HepG2 (cell line): ENCODE results near the gene ORC1. TPM values are rescaled to one million over a fixed set of nuclear protein-coding genes. Genes with fewer than 3 reads are reported as not detected.

Source experiments
- CHD4 ChIP-seq: fragments of 200-600 bp; sonication (generic); IDR thresholded peaks from 2 replicates; pipeline ENCODE4 v1.7.0; 2017; ENCODE audit warnings: mild to moderate bottlenecking, low read length, borderline replicate concordance
- EHMT2 ChIP-seq: fragments of 200-600 bp; sonication (generic); IDR thresholded peaks from 2 replicates; pipeline ENCODE4 v1.7.0; 2017; ENCODE audit warnings: antibody characterized with exemption, low read depth, low read length, borderline replicate concordance
- FOXJ3 ChIP-seq: sonication (generic); formaldehyde crosslinking; IDR thresholded peaks from 2 replicates; pipeline ENCODE4 v1.4.0; 2020; ENCODE audit warnings: missing genetic modification reagents, mild to moderate bottlenecking, borderline replicate concordance
- HNF4G ChIP-seq, 2 experiments: sonication (generic) in 1 of 2; formaldehyde crosslinking in 1 of 2; IDR thresholded peaks; 2 replicates each; pipeline versions ENCODE4 v1.4.0 to v1.6.1; 2011 to 2020; ENCODE audit warnings: borderline replicate concordance in 2 of 2, low read depth in 2 of 2, mild to moderate bottlenecking in 2 of 2, low read length in 1 of 2, missing genetic modification reagents in 1 of 2, moderate library complexity in 1 of 2
- JUNB ChIP-seq: sonication (generic); formaldehyde crosslinking; IDR thresholded peaks from 2 replicates; pipeline ENCODE4 v1.8.0; 2022; ENCODE audit warnings: missing genetic modification reagents, mild to moderate bottlenecking, borderline replicate concordance
- NFIB ChIP-seq: sonication (generic); formaldehyde crosslinking; IDR thresholded peaks from 2 replicates; pipeline ENCODE4 v1.9.0; 2021; ENCODE audit warnings: missing genetic modification reagents, mild to moderate bottlenecking, borderline replicate concordance
- NR2F1 ChIP-seq, 2 experiments: fragments of 450-650 bp in 1 of 2; formaldehyde crosslinking in 1 of 2; IDR thresholded peaks; 2 replicates each; pipeline versions ENCODE4 v1.5.0 to v1.6.1; 2016 to 2020; ENCODE audit warnings: mild to moderate bottlenecking in 1 of 2, missing compliant biosample characterization in 1 of 2, missing genetic modification reagents in 1 of 2, moderate library complexity in 1 of 2
- PHF5A ChIP-seq: IDR thresholded peaks from one replicate; pipeline ENCODE4 v1.6.1; 2018; ENCODE audit warnings: low read depth, missing genetic modification reagents; ENCODE audit not compliant: unreplicated experiment
- PPARG ChIP-seq: conservative IDR thresholded peaks from 2 replicates; pipeline ENCODE4 v1.6.1; 2016; ENCODE audit warnings: missing biosample characterization, missing genetic modification reagents
- RBM22 ChIP-seq: fragments of 200-400 bp; formaldehyde crosslinking; optimal IDR thresholded peaks from 2 replicates; pipeline ENCODE3; 2017; ENCODE audit warnings: mild to moderate bottlenecking, low read length, moderate library complexity
- RFXANK ChIP-seq: IDR thresholded peaks from 2 replicates; pipeline ENCODE4 v1.6.1; 2016
- SNRNP70 ChIP-seq: fragments of 200-400 bp; formaldehyde crosslinking; IDR thresholded peaks from 2 replicates; pipeline ENCODE4 v1.6.1; 2017; ENCODE audit warnings: mild to moderate bottlenecking, low read depth, low read length, moderate library complexity
- SP2 ChIP-seq: sonication (generic); formaldehyde crosslinking; IDR thresholded peaks from 2 replicates; pipeline ENCODE4 v1.5.1; 2020; ENCODE audit warnings: mild to moderate bottlenecking, missing genetic modification reagents
- ZKSCAN5 ChIP-seq: sonication (generic); formaldehyde crosslinking; IDR thresholded peaks from 2 replicates; pipeline ENCODE4 v1.5.1; 2020; ENCODE audit warnings: mild to moderate bottlenecking, missing genetic modification reagents
- ZKSCAN8 ChIP-seq: IDR thresholded peaks from 2 replicates; pipeline ENCODE4 v1.6.1; 2016; ENCODE audit warnings: borderline replicate concordance, missing genetic modification reagents, missing compliant biosample characterization
- ZNF160 ChIP-seq: sonication (generic); formaldehyde crosslinking; IDR thresholded peaks from 2 replicates; pipeline ENCODE4 v1.8.0; 2022; ENCODE audit warnings: mild to moderate bottlenecking, inconsistent platforms, missing genetic modification reagents
- ZNF232 ChIP-seq: sonication (generic); formaldehyde crosslinking; IDR thresholded peaks from 2 replicates; pipeline ENCODE4 v1.4.0; 2020; ENCODE audit warnings: missing genetic modification reagents, borderline replicate concordance
- ZNF331 ChIP-seq: sonication (generic); formaldehyde crosslinking; IDR thresholded peaks from 2 replicates; pipeline ENCODE4 v1.4.0; 2020; ENCODE audit warnings: missing genetic modification reagents
- ZNF34 ChIP-seq: sonication (generic); formaldehyde crosslinking; IDR thresholded peaks from 2 replicates; pipeline ENCODE4 v1.4.0; 2020; ENCODE audit warnings: mild to moderate bottlenecking, missing genetic modification reagents, borderline replicate concordance
- ZNF577 ChIP-seq: sonication (generic); formaldehyde crosslinking; IDR thresholded peaks from 2 replicates; pipeline ENCODE4 v1.4.0; 2020; ENCODE audit warnings: mild to moderate bottlenecking, low read depth, missing genetic modification reagents, borderline replicate concordance
- ZNF598 ChIP-seq: sonication (generic); formaldehyde crosslinking; IDR thresholded peaks from 2 replicates; pipeline ENCODE4 v1.5.1; 2020; ENCODE audit warnings: mild to moderate bottlenecking, missing genetic modification reagents, borderline replicate concordance
- ZNF629 ChIP-seq: sonication (generic); formaldehyde crosslinking; conservative IDR thresholded peaks from 2 replicates; pipeline ENCODE4 v1.5.0; 2020; ENCODE audit warnings: missing genetic modification reagents
- ZNF672 ChIP-seq: sonication (generic); formaldehyde crosslinking; IDR thresholded peaks from 2 replicates; pipeline ENCODE4 v1.8.1; 2022; ENCODE audit warnings: missing genetic modification reagents
- polyA plus RNA-seq, 8 experiments: library from polyadenylated mRNA; depleted of rRNA in 3 of 8; stranded (reverse) in 7 of 8; unstranded in 1 of 8; fragments of >200 nt; fragmentation: Illumina TruSeq in 4 of 8; extraction: Trizol in 4 of 8; gene quantifications; 2 replicates each; pipeline versions ENCODE4 v1.2.1 to v1.2.3, GENCODE V29; 2011 to 2016; ENCODE audit warnings: low read depth in 4 of 8, missing spikeins in 1 of 8, mixed read lengths in 1 of 8; ENCODE audit not compliant: insufficient read depth in 1 of 8
- total RNA-seq, 5 experiments: library from RNA; depleted of rRNA; stranded (reverse); fragments of >200 nt; fragmentation: Illumina TruSeq; extraction: Trizol; gene quantifications; 2 replicates each; pipeline ENCODE4 v1.2.3, GENCODE V29; 2016; ENCODE audit warnings: low read depth in 1 of 5
- TF ChIP-seq, protein P1 (sequence below): sonication (generic); formaldehyde crosslinking; IDR thresholded peaks from 2 replicates; pipeline ENCODE4 v1.5.0; 2020; ENCODE audit warnings: missing genetic modification reagents
- TF ChIP-seq, protein P2 (sequence below): sonication (generic); formaldehyde crosslinking; IDR thresholded peaks from 2 replicates; pipeline ENCODE4 v1.4.0; 2020; ENCODE audit warnings: missing genetic modification reagents
- TF ChIP-seq, protein P3 (sequence below): sonication (generic); formaldehyde crosslinking; IDR thresholded peaks from 2 replicates; pipeline ENCODE4 v1.4.0; 2020; ENCODE audit warnings: missing genetic modification reagents; ENCODE audit errors: not compliant biosample characterization

The ORC1 gene
- total and polyA plus RNA-seq, 2 of the 13 experiments (the other 11 are each of a cell fraction or from before 2014, with no cell fraction given), result 7.0 to 23.5 TPM

DNA sequence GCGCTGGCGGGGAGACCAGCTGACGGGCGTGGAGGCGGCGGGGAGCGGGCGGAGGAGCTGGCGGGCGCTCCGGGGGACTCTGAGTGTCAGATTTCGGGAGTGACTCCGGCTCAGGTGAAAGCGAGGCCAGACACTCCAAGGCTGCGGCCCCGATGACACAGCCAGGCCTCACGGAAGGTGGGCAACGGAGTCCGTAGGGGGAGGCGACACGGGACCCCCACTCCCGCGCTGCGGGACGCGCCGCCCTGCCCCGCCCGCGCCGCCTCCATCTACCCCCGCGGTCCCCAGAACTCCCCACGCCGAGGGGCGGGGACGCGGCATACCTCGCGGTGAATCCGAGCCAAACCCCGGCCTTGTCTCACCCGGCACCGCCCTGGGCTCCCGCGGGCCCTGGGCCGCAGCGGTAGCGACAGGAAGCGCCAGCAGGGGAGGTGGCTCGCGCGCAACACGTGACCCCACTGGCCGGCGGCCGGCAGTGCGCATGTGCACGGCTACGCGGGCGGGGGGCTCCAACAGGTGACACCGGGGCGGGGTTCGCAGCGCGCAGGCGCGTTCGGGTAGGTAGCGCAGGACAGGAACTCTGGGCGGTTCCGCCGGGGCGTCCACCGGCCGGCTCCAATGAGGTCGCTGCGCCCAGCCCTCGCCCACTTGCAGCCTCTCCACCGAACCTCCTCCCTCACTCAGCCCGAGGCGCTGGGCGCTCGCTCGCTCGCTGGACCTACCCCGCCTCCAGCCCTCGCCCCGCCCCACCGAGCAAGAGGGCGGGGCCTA, 38.3 kb downstream of the ORC1 start, which contains the start of gene CC2D1B (continued):
- no peak for TF ChIP-seq ZNF34 (CRISPR knock-in tag)
- TF ChIP-seq SNRNP70, result no peak
- TF ChIP-seq ZNF598 (CRISPR knock-in tag), result no peak; the same call in 1 of the 2 replicates
- TF ChIP-seq PPARG (CRISPR knock-in tag), result peak; percentile 15; the same call in 1 of the 2 replicates
- TF ChIP-seq ZNF629 (CRISPR knock-in tag), result peak; percentile 45
- no peak for TF ChIP-seq ZNF577 (CRISPR knock-in tag)
- peak; percentile 41; the same call in 1 of the 2 replicates for TF ChIP-seq SP2 (CRISPR knock-in tag)
- TF ChIP-seq ZKSCAN8, result no peak; the same call in 1 of the 2 replicates
- TF ChIP-seq, protein P1, sequence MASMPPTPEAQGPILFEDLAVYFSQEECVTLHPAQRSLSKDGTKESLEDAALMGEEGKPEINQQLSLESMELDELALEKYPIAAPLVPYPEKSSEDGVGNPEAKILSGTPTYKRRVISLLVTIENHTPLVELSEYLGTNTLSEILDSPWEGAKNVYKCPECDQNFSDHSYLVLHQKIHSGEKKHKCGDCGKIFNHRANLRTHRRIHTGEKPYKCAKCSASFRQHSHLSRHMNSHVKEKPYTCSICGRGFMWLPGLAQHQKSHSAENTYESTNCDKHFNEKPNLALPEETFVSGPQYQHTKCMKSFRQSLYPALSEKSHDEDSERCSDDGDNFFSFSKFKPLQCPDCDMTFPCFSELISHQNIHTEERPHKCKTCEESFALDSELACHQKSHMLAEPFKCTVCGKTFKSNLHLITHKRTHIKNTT, result no peak
- no peak for TF ChIP-seq NFIB
- no peak for TF ChIP-seq CHD4
- TF ChIP-seq RBM22, result no peak
- no peak for TF ChIP-seq JUNB (CRISPR knock-in tag)
- no peak for TF ChIP-seq RFXANK (CRISPR knock-in tag)
- no peak for TF ChIP-seq ZKSCAN5 (CRISPR knock-in tag)
- TF ChIP-seq EHMT2, result no peak
- TF ChIP-seq, protein P2, sequence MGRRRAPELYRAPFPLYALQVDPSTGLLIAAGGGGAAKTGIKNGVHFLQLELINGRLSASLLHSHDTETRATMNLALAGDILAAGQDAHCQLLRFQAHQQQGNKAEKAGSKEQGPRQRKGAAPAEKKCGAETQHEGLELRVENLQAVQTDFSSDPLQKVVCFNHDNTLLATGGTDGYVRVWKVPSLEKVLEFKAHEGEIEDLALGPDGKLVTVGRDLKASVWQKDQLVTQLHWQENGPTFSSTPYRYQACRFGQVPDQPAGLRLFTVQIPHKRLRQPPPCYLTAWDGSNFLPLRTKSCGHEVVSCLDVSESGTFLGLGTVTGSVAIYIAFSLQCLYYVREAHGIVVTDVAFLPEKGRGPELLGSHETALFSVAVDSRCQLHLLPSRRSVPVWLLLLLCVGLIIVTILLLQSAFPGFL (CRISPR knock-in tag), result no peak; the same call in 1 of the 2 replicates
- no peak for TF ChIP-seq ZNF672 (CRISPR knock-in tag)
- 0 out of 2 replicates have a peak, but pooled peaks have one; percentile 41 for TF ChIP-seq ZNF331 (CRISPR knock-in tag)
- no peak for TF ChIP-seq HNF4G (IDR thresholded peaks at IDR 0.05; ENCODE audit: borderline replicate concordance, low read depth, low read length)
- no peak for TF ChIP-seq HNF4G (CRISPR knock-in tag; IDR thresholded peaks at IDR 0.05; ENCODE audit: borderline replicate concordance, low read depth)
- no peak for TF ChIP-seq NR2F1 (CRISPR knock-in tag; IDR thresholded peaks at IDR 0.05)
- no peak; the same call in 1 of the 2 replicates for TF ChIP-seq ZNF160
- TF ChIP-seq, protein P3, sequence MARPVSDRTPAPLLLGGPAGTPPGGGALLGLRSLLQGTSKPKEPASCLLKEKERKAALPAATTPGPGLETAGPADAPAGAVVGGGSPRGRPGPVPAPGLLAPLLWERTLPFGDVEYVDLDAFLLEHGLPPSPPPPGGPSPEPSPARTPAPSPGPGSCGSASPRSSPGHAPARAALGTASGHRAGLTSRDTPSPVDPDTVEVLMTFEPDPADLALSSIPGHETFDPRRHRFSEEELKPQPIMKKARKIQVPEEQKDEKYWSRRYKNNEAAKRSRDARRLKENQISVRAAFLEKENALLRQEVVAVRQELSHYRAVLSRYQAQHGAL (CRISPR knock-in tag), result peak; percentile 96
- TF ChIP-seq PHF5A (CRISPR knock-in tag), result no peak
- peak; percentile 85 for TF ChIP-seq ZNF232 (CRISPR knock-in tag)
- TF ChIP-seq FOXJ3 (CRISPR knock-in tag), result no peak
